A549 (cell line): ENCODE data around the gene DOCK1. TPM values are rescaled to one million over a fixed set of nuclear protein-coding genes. Genes with fewer than 3 reads are reported as not detected.

ENCODE experiments used
- ATAC-seq, 2 experiments: fragments of 200-7000 bp in 1 of 2; fragments of >200 bp in 1 of 2; cut with Nextera tagmentation in 1 of 2; cut with Tn5 transposase in 1 of 2; 3 replicates each; pipeline versions ENCODE4 v1.8.0 to v1.9.1; 2018 to 2020; ENCODE audit warnings: mild to moderate bottlenecking in 1 of 2, moderate library complexity in 1 of 2
- CTCF ChIA-PET: fragments of 300-600 bp; sonication (Branson Sonifier 250); formaldehyde crosslinking; extraction: SDS; loops from one replicate; lab custom pipeline; 2021; ENCODE audit warnings: antibody characterized with exemption, inconsistent platforms; lab: Yijun Ruan, JAX
- POLR2A ChIA-PET: fragments of 350-600 bp; formaldehyde crosslinking; extraction: SDS; loops from one replicate; lab custom pipeline; 2021; ENCODE audit warnings: antibody characterized with exemption, inconsistent platforms; lab: Yijun Ruan, JAX
- DNase-seq, 2 experiments: peaks; one replicate each; pipeline versions ENCODE4 v3.0.0 to v3.0.0-alpha.2; 2011 to 2016; ENCODE audit warnings: low read depth in 1 of 2, low spot score in 1 of 2
- FAIRE-seq: peaks from 2 replicates; lab custom pipeline; 2011; peaks lifted over from hg19 to GRCh38; lab: Jason Lieb, UNC
- H3K27ac ChIP-seq, 2 experiments: fragments of >200 bp; sonication (Bioruptor Twin); formaldehyde crosslinking; 3 replicates each; pipeline ENCODE4 v1.5.1; 2016 to 2017
- H3K4me1 ChIP-seq: fragments of >200 bp; sonication (Bioruptor Twin); formaldehyde crosslinking; 3 replicates; pipeline ENCODE4 v1.6.1; 2016
- H3K4me2 ChIP-seq: fragments of >200 bp; sonication (Bioruptor Twin); formaldehyde crosslinking; 3 replicates; pipeline ENCODE4 v1.6.1; 2016
- H3K4me3 ChIP-seq: fragments of >200 bp; sonication (Bioruptor Twin); formaldehyde crosslinking; 3 replicates; pipeline ENCODE4 v1.5.1; 2016
- H3K9me3 ChIP-seq: fragments of >200 bp; sonication (Bioruptor Twin); formaldehyde crosslinking; 3 replicates; pipeline ENCODE4 v1.6.1; 2016
- BHLHE40 ChIP-seq: IDR thresholded peaks from 2 replicates; pipeline ENCODE4 v1.6.1; 2012; ENCODE audit warnings: low read depth, low read length, inconsistent platforms
- CEBPB ChIP-seq, 2 experiments: fragments of >200 bp in 1 of 2; sonication (Bioruptor Twin) in 1 of 2; formaldehyde crosslinking in 1 of 2; IDR thresholded peaks; 2 replicates each; pipeline ENCODE4 v1.6.1; 2012 to 2016
- CHD2 ChIP-seq: fragments of 150-350 bp; IDR thresholded peaks from 2 replicates; pipeline ENCODE4 v1.6.1; 2014; ENCODE audit warnings: low read length; ENCODE audit not compliant: partially characterized antibody
- CHD4 ChIP-seq: fragments of 200-600 bp; sonication (generic); IDR thresholded peaks from 2 replicates; pipeline ENCODE4 v1.6.1; 2016; ENCODE audit warnings: antibody characterized with exemption, mild to moderate bottlenecking, borderline replicate concordance
- CTCF ChIP-seq: fragments of >200 bp; sonication (Bioruptor Twin); formaldehyde crosslinking; IDR thresholded peaks from 3 replicates; pipeline ENCODE4 v1.5.1; 2016
- EHF ChIP-seq: fragments of 250-450 bp; sonication (Bioruptor Pico); IDR thresholded peaks from 2 replicates; pipeline ENCODE4 v1.5.0; 2020; ENCODE audit warnings: mild to moderate bottlenecking
- EHMT2 ChIP-seq: fragments of 200-600 bp; sonication (generic); IDR thresholded peaks from 2 replicates; pipeline ENCODE4 v1.6.1; 2016; ENCODE audit warnings: antibody characterized with exemption, low read depth, mild to moderate bottlenecking, moderate library complexity
- ESRRA ChIP-seq: fragments of 150-350 bp; IDR thresholded peaks from 2 replicates; pipeline ENCODE4 v1.6.1; 2014; ENCODE audit warnings: mild to moderate bottlenecking, low read length, borderline replicate concordance
- FOSB ChIP-seq: fragments of 250-450 bp; sonication (Bioruptor Pico); IDR thresholded peaks from 2 replicates; pipeline ENCODE4 v1.5.0; 2020; ENCODE audit warnings: mild to moderate bottlenecking, moderate library complexity
- FOSL2 ChIP-seq, 2 experiments: fragments of 450-650 bp in 1 of 2; fragments of >200 bp in 1 of 2; sonication (Bioruptor Twin) in 1 of 2; formaldehyde crosslinking; IDR thresholded peaks; 2 replicates each; pipeline versions ENCODE4 v1.5.0 to v1.6.1; 2016 to 2020; ENCODE audit warnings: mild to moderate bottlenecking in 1 of 2, moderate library complexity in 1 of 2
- FOXS1 ChIP-seq: fragments of 250-450 bp; sonication (Bioruptor Pico); IDR thresholded peaks from 2 replicates; pipeline ENCODE4 v1.5.0; 2020; ENCODE audit warnings: mild to moderate bottlenecking, moderate library complexity
- GATA3 ChIP-seq: IDR thresholded peaks from 2 replicates; pipeline ENCODE4 v1.6.1; 2012; ENCODE audit warnings: borderline replicate concordance
- HDAC2 ChIP-seq: fragments of 200-600 bp; sonication (generic); IDR thresholded peaks from 2 replicates; pipeline ENCODE4 v1.6.1; 2016
- HOXB13 ChIP-seq: fragments of 250-450 bp; sonication (Bioruptor Pico); IDR thresholded peaks from 2 replicates; pipeline ENCODE4 v1.5.0; 2020; ENCODE audit warnings: low read depth, mild to moderate bottlenecking, moderate library complexity
- HOXB5 ChIP-seq: fragments of 250-450 bp; sonication (Bioruptor Pico); IDR thresholded peaks from 2 replicates; pipeline ENCODE4 v1.5.0; 2020; ENCODE audit warnings: mild to moderate bottlenecking, moderate library complexity
- JUN ChIP-seq, 2 experiments: fragments of >200 bp; sonication (Bioruptor Twin); formaldehyde crosslinking; IDR thresholded peaks; 2 replicates in 1 of 2; 3 replicates in 1 of 2; pipeline ENCODE4 v1.6.1; 2016 to 2017
- JUNB ChIP-seq: fragments of >200 bp; sonication (Bioruptor Twin); formaldehyde crosslinking; IDR thresholded peaks from 2 replicates; pipeline ENCODE4 v1.6.1; 2016
- KDM5A ChIP-seq: fragments of 200-600 bp; sonication (generic); IDR thresholded peaks from 2 replicates; pipeline ENCODE4 v1.6.1; 2016; ENCODE audit warnings: antibody characterized with exemption, mild to moderate bottlenecking
- MYC ChIP-seq: IDR thresholded peaks from 2 replicates; pipeline ENCODE4 v1.6.1; 2012; ENCODE audit warnings: mild to moderate bottlenecking, inconsistent platforms, low read length, improper control_type of control experiment, borderline replicate concordance
- NFE2L2 ChIP-seq: fragments of 150-350 bp; conservative IDR thresholded peaks from 2 replicates; pipeline ENCODE4 v1.6.1; 2014; ENCODE audit warnings: low read length
- NPAS2 ChIP-seq: fragments of 250-450 bp; sonication (Bioruptor Pico); IDR thresholded peaks from 2 replicates; pipeline ENCODE4 v1.8.0; 2022; ENCODE audit warnings: mild to moderate bottlenecking, moderate library complexity, borderline replicate concordance
- PHF8 ChIP-seq: fragments of 200-600 bp; sonication (generic); IDR thresholded peaks from 2 replicates; pipeline ENCODE4 v1.6.1; 2016; ENCODE audit warnings: low read depth, mild to moderate bottlenecking, antibody characterized with exemption, moderate library complexity, borderline replicate concordance
- POLR2A ChIP-seq: IDR thresholded peaks from 2 replicates; pipeline ENCODE4 v1.6.1; 2012; ENCODE audit warnings: mild to moderate bottlenecking, low read length
- POLR2AphosphoS2 ChIP-seq: conservative IDR thresholded peaks from 2 replicates; pipeline ENCODE4 v1.6.1; 2012; ENCODE audit warnings: low read length, improper control_type of control experiment, inconsistent platforms
- RARB ChIP-seq: fragments of 250-450 bp; sonication (Bioruptor Pico); IDR thresholded peaks from 2 replicates; pipeline ENCODE4 v1.8.0; 2021; ENCODE audit warnings: mild to moderate bottlenecking, moderate library complexity
- RCOR1 ChIP-seq: fragments of 150-350 bp; IDR thresholded peaks from 2 replicates; pipeline ENCODE4 v1.6.1; 2014; ENCODE audit warnings: antibody characterized with exemption, low read length, low read depth
- RNF2 ChIP-seq: fragments of 200-600 bp; sonication (generic); IDR thresholded peaks from 2 replicates; pipeline ENCODE4 v1.6.1; 2016; ENCODE audit warnings: low read depth, mild to moderate bottlenecking, antibody characterized with exemption, moderate library complexity, borderline replicate concordance
- SREBF2 ChIP-seq: fragments of 450-650 bp; IDR thresholded peaks from 2 replicates; pipeline ENCODE4 v1.6.1; 2014; ENCODE audit warnings: mild to moderate bottlenecking, moderate library complexity
- USF2 ChIP-seq: fragments of 450-650 bp; IDR thresholded peaks from 2 replicates; pipeline ENCODE4 v1.6.1; 2014; ENCODE audit warnings: antibody characterized with exemption
- ZNF302 ChIP-seq: fragments of 250-450 bp; sonication (Bioruptor Pico); IDR thresholded peaks from 2 replicates; pipeline ENCODE4 v1.9.0; 2021; ENCODE audit warnings: inconsistent platforms, mild to moderate bottlenecking, moderate library complexity
- ZSCAN20 ChIP-seq: fragments of 250-450 bp; sonication (Bioruptor Pico); IDR thresholded peaks from 2 replicates; pipeline ENCODE4 v1.8.0; 2022; ENCODE audit warnings: mild to moderate bottlenecking, moderate library complexity
- WGBS: methylation state at CpG from one replicate; pipeline ENCODE4 v1.1.6; 2017; ENCODE audit errors: missing lambda C conversion rate; 5-methylcytosine and 5-hydroxymethylcytosine counted together
- polyA plus RNA-seq, 4 experiments: library from polyadenylated mRNA; depleted of rRNA in 3 of 4; stranded (reverse); fragments of >200 nt; fragmentation: RNase III in 1 of 4; extraction: RNeasy Plus Mini Kit Qiagen cat#74134 plus additional on column Dnase treatment in 1 of 4; gene quantifications; 2 replicates in 3 of 4; 3 replicates in 1 of 4; pipeline ENCODE4 v1.2.3, GENCODE V29; 2011 to 2017

Gene DOCK1
- polyA plus RNA-seq, 2 of the 4 experiments (the other 2 are of a cell fraction), result 22.6 to 28.2 TPM

GRCh38 chr10:127415901-127416581, 510.8 kb downstream of the DOCK1 start:
- ChIA-PET CTCF (no interaction called here), POLR2A (no interaction called here)
- Histone ChIP-seq H3K4me2 (no peak overlapping the region), H3K27ac (no peak overlapping the region), H3K9me3 (no peaks in the 10 kb centered on the region), H3K4me1 (no peaks in the 10 kb centered on the region), H3K4me3 (no peak overlapping the region)
- WGBS, result 84% methylated on average over 12 of the region's 12 CpGs
- ATAC-seq, result no peak
- no peak for DNase-seq
- TF ChIP-seq ZSCAN20 (CRISPR knock-in tag) (no peak), CHD2 (no peak), KDM5A (no peak), HOXB13 (no peak), CEBPB (IDR thresholded peaks at IDR 0.05) (no peak), EHMT2 (no peak), RNF2 (no peak), ESRRA (no peak)
- no peak for FAIRE-seq

- H3K9me3 ChIP-seq, result no peaks in the 10 kb centered on the region
- no peak overlapping the region for H3K27ac ChIP-seq
- WGBS, result 86% methylated on average over 5 of the region's 10 CpGs
- H3K4me3 ChIP-seq, result no peak overlapping the region
- H3K4me1 ChIP-seq, result no peaks in the 10 kb centered on the region
- ATAC-seq (no peak), DNase-seq (no peak), FAIRE-seq (no peak)
- TF ChIP-seq POLR2AphosphoS2, result no peak
- TF ChIP-seq EHMT2, result no peak
- no peak for TF ChIP-seq FOSB (CRISPR knock-in tag)
- TF ChIP-seq MYC, result no peak
- TF ChIP-seq NFE2L2, result no peak
- no peak for TF ChIP-seq EHF (CRISPR knock-in tag)
- TF ChIP-seq FOSL2 (IDR thresholded peaks at IDR 0.05), result no peak
- TF ChIP-seq FOSL2 (CRISPR knock-in tag; IDR thresholded peaks at IDR 0.05), result no peak
- no peak for TF ChIP-seq HDAC2
- no peak for TF ChIP-seq ZNF302 (CRISPR knock-in tag)
- no peak for TF ChIP-seq POLR2A
- no peak for TF ChIP-seq USF2
- TF ChIP-seq NPAS2 (CRISPR knock-in tag), result no peak
- no peak for TF ChIP-seq RCOR1
- TF ChIP-seq JUNB, result no peak
- no peak for TF ChIP-seq ZSCAN20 (CRISPR knock-in tag)
- no peak for TF ChIP-seq CEBPB (IDR thresholded peaks at IDR 0.05)
- CTCF ChIA-PET, result no interaction called here
- H3K4me2 ChIP-seq, result no peak overlapping the region
- POLR2A ChIA-PET, result no interaction called here
Observed at GRCh38 chr10:127417031-127417430, 511.8 kb downstream of the DOCK1 start.

GRCh38 chr10:127417686-127418401, 512.6 kb downstream of the DOCK1 start:
- Histone ChIP-seq H3K4me1 (no peaks in the 10 kb centered on the region), H3K4me2 (no peak overlapping the region), H3K27ac (no peak overlapping the region), H3K4me3 (no peak overlapping the region), H3K9me3 (no peaks in the 10 kb centered on the region)
- FAIRE-seq, result no peak
- no peak for ATAC-seq
- no peak for TF ChIP-seq BHLHE40
- TF ChIP-seq CTCF, result no peak
- no peak for TF ChIP-seq HDAC2
- no peak for TF ChIP-seq POLR2AphosphoS2
- TF ChIP-seq GATA3, result no peak
- no peak for TF ChIP-seq HOXB5 (CRISPR knock-in tag)
- TF ChIP-seq JUN (IDR thresholded peaks at IDR 0.05), result no peak
- no peak for TF ChIP-seq RARB (CRISPR knock-in tag)
- TF ChIP-seq PHF8, result no peak
- no peak for TF ChIP-seq NFE2L2
- no peak for TF ChIP-seq CHD4
- no peak for TF ChIP-seq SREBF2
- no peak for TF ChIP-seq FOXS1 (CRISPR knock-in tag)
- WGBS, result 95% methylated on average over 10 of the region's 12 CpGs
- ChIA-PET POLR2A (no interaction called here), CTCF (no interaction called here)
- no peak for DNase-seq
